Keratinocyte (primary cell): ENCODE measurements around the gene DNAH10.

Experiments used
- EZH2 ChIP-seq: IDR thresholded peaks from one replicate; pipeline ENCODE4 v1.6.1; 2012; ENCODE audit warnings: inconsistent platforms, mild to moderate bottlenecking, low read length, moderate library complexity
- TF ChIP-seq, protein P1 (sequence below), 3 experiments: IDR thresholded peaks in 1 of 3; conservative IDR thresholded peaks in 1 of 3; optimal IDR thresholded peaks in 1 of 3; 2 replicates in 2 of 3; 3 replicates in 1 of 3; pipeline versions ENCODE3 to v1.5.1; 2011; ENCODE audit warnings: low read length in 3 of 3, mild to moderate bottlenecking in 3 of 3, moderate library complexity in 2 of 3, control low read depth in 1 of 3, inconsistent platforms in 1 of 3; ENCODE audit not compliant: insufficient read depth in 2 of 3; ENCODE audit errors: extremely low read depth in 1 of 3

- TF ChIP-seq, protein P1, sequence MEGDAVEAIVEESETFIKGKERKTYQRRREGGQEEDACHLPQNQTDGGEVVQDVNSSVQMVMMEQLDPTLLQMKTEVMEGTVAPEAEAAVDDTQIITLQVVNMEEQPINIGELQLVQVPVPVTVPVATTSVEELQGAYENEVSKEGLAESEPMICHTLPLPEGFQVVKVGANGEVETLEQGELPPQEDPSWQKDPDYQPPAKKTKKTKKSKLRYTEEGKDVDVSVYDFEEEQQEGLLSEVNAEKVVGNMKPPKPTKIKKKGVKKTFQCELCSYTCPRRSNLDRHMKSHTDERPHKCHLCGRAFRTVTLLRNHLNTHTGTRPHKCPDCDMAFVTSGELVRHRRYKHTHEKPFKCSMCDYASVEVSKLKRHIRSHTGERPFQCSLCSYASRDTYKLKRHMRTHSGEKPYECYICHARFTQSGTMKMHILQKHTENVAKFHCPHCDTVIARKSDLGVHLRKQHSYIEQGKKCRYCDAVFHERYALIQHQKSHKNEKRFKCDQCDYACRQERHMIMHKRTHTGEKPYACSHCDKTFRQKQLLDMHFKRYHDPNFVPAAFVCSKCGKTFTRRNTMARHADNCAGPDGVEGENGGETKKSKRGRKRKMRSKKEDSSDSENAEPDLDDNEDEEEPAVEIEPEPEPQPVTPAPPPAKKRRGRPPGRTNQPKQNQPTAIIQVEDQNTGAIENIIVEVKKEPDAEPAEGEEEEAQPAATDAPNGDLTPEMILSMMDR (optimal IDR thresholded peaks at IDR 0.05 in 1 of 3, IDR thresholded peaks at IDR 0.05 in 1 of 3, conservative IDR thresholded peaks at IDR 0.05 in 1 of 3; ENCODE audit: extremely low read depth in 1 of 3, insufficient read depth in 2 of 3, low read length in 3 of 3) = no peak
- TF ChIP-seq EZH2 = no peak
These were observed 5.5 kb downstream of the DNAH10 start for GRCh38 chr12:123767613-123768012.
